IPS-18a (cell line): ENCODE results near the gene CDKAL1.
"Not testable (repeated sequence)": the region's sequence is repeated elsewhere in the genome, so short reads cannot be mapped to it uniquely, and the experiment has no call there.

Experiments used
- H3K27ac ChIP-seq: one replicate; pipeline ENCODE4 v1.5.1; 2013; ENCODE audit warnings: low read length
- H3K27me3 ChIP-seq: one replicate; pipeline ENCODE4 v1.6.1; 2013; ENCODE audit warnings: mild to moderate bottlenecking, low read length; ENCODE audit not compliant: control insufficient read depth, insufficient read depth
- H3K36me3 ChIP-seq: one replicate; pipeline ENCODE4 v1.6.1; 2013; ENCODE audit warnings: low read depth, low read length; ENCODE audit not compliant: control insufficient read depth
- H3K4me1 ChIP-seq: one replicate; pipeline ENCODE4 v1.6.1; 2013; ENCODE audit warnings: low read depth, low read length; ENCODE audit not compliant: control insufficient read depth
- H3K4me3 ChIP-seq: one replicate; pipeline ENCODE4 v1.5.1; 2013; ENCODE audit warnings: low read length
- H3K9ac ChIP-seq: one replicate; pipeline ENCODE4 v1.6.1; 2013; ENCODE audit warnings: mild to moderate bottlenecking, low read length, moderate library complexity
- H3K9me3 ChIP-seq: one replicate; pipeline ENCODE4 v1.6.1; 2013; ENCODE audit warnings: low read depth, low read length; ENCODE audit not compliant: control insufficient read depth

Gene CDKAL1

GRCh38 chr6:20740088-20740487 lies 205.8 kb downstream of the CDKAL1 start:
- H3K27ac ChIP-seq: no peak overlapping the region
- H3K4me1 ChIP-seq: no peaks in the 10 kb centered on the region
- no peak overlapping the region for H3K4me3 ChIP-seq
- H3K9ac ChIP-seq: no peak overlapping the region
- H3K36me3 ChIP-seq: no peaks in the 10 kb centered on the region
- no peaks in the 10 kb centered on the region for H3K27me3 ChIP-seq
- no peaks in the 10 kb centered on the region for H3K9me3 ChIP-seq

GRCh38 chr6:20740727-20741126 lies 206.5 kb downstream of the CDKAL1 start:
- H3K9ac ChIP-seq: no peak overlapping the region
- H3K9me3 ChIP-seq: no peaks in the 10 kb centered on the region
- no peak overlapping the region for H3K4me3 ChIP-seq
- no peak overlapping the region for H3K27ac ChIP-seq
- H3K4me1 ChIP-seq: no peaks in the 10 kb centered on the region
- H3K27me3 ChIP-seq: no peaks in the 10 kb centered on the region
- H3K36me3 ChIP-seq: no peaks in the 10 kb centered on the region

- Histone ChIP-seq H3K4me1 (no peaks in the 10 kb centered on the region), H3K4me3 (no peak overlapping the region), H3K36me3 (no peaks in the 10 kb centered on the region)
Observed at GRCh38 chr6:20741490-20741889, 207.2 kb downstream of the CDKAL1 start.

GRCh38 chr6:20744911-20745557 lies 210.8 kb downstream of the CDKAL1 start:
- no peaks in the 10 kb centered on the region for H3K36me3 ChIP-seq
- H3K9ac ChIP-seq: no peak overlapping the region
- no peak overlapping the region for H3K27ac ChIP-seq
- no peaks in the 10 kb centered on the region for H3K4me1 ChIP-seq
- no peak overlapping the region for H3K4me3 ChIP-seq
- no peaks in the 10 kb centered on the region for H3K9me3 ChIP-seq
- no peaks in the 10 kb centered on the region for H3K27me3 ChIP-seq

More at GRCh38 chr6:20741490-20741889, 207.2 kb downstream of the CDKAL1 start:
- Histone ChIP-seq H3K27me3 (no peaks in the 10 kb centered on the region), H3K9ac (no peak overlapping the region), H3K27ac (no peak overlapping the region), H3K9me3 (no peaks in the 10 kb centered on the region)

- no peaks in the 10 kb centered on the region for H3K9me3 ChIP-seq
- H3K9ac ChIP-seq: no peak overlapping the region
- no peak overlapping the region for H3K4me3 ChIP-seq
- H3K4me1 ChIP-seq: no peaks in the 10 kb centered on the region
- H3K27ac ChIP-seq: no peak overlapping the region
- H3K27me3 ChIP-seq: no peaks in the 10 kb centered on the region
- no peaks in the 10 kb centered on the region for H3K36me3 ChIP-seq
Observed at GRCh38 chr6:20746024-20746423, 211.8 kb downstream of the CDKAL1 start.

- no peaks in the 10 kb centered on the region for H3K36me3 ChIP-seq
- H3K4me1 ChIP-seq: no peaks in the 10 kb centered on the region
- H3K27ac ChIP-seq: no peak overlapping the region
- no peak overlapping the region for H3K9ac ChIP-seq
- H3K4me3 ChIP-seq: no peak overlapping the region
- no peaks in the 10 kb centered on the region for H3K9me3 ChIP-seq
- no peaks in the 10 kb centered on the region for H3K27me3 ChIP-seq
Observed at GRCh38 chr6:20746805-20747558, 212.7 kb downstream of the CDKAL1 start.

- H3K4me1 ChIP-seq: no peaks in the 10 kb centered on the region
- no peaks in the 10 kb centered on the region for H3K9me3 ChIP-seq
- H3K27ac ChIP-seq: no peak overlapping the region
- H3K4me3 ChIP-seq: no peak overlapping the region
- H3K27me3 ChIP-seq: no peaks in the 10 kb centered on the region
- no peaks in the 10 kb centered on the region for H3K36me3 ChIP-seq
- no peak overlapping the region for H3K9ac ChIP-seq
Observed at GRCh38 chr6:20747991-20748390, 213.7 kb downstream of the CDKAL1 start.

- H3K27ac ChIP-seq: no peak overlapping the region
- no peak overlapping the region for H3K9ac ChIP-seq
- no peak overlapping the region for H3K4me3 ChIP-seq
- no peaks in the 10 kb centered on the region for H3K36me3 ChIP-seq
- no peaks in the 10 kb centered on the region for H3K9me3 ChIP-seq
- no peaks in the 10 kb centered on the region for H3K4me1 ChIP-seq
- H3K27me3 ChIP-seq: no peaks in the 10 kb centered on the region
Observed at GRCh38 chr6:20751293-20751935, 217.2 kb downstream of the CDKAL1 start.

DNA sequence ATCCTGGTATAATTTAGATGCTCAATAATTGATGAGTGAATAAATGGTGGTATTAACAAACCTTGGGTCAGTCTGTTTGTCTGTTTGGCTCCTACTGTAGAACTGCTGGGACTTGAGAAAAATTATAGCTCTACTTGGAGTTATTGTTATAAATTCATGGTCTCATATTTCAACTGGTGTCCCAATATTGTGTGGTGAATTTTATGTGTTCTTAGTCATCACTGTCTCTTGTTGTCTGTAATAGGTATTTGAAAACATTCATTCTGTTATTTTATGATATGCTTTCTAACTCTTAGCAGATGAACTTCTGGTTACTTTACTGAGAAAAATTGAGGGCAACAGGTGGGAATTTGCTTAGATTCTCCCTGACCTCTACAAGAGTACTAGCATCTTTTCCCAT lies 221.4 kb downstream of the CDKAL1 start:
- Histone ChIP-seq H3K36me3 (no peaks in the 10 kb centered on the region), H3K9ac (no peak overlapping the region), H3K4me3 (no peak overlapping the region), H3K27ac (no peak overlapping the region), H3K4me1 (no peaks in the 10 kb centered on the region), H3K9me3 (no peaks in the 10 kb centered on the region), H3K27me3 (no peaks in the 10 kb centered on the region)

DNA sequence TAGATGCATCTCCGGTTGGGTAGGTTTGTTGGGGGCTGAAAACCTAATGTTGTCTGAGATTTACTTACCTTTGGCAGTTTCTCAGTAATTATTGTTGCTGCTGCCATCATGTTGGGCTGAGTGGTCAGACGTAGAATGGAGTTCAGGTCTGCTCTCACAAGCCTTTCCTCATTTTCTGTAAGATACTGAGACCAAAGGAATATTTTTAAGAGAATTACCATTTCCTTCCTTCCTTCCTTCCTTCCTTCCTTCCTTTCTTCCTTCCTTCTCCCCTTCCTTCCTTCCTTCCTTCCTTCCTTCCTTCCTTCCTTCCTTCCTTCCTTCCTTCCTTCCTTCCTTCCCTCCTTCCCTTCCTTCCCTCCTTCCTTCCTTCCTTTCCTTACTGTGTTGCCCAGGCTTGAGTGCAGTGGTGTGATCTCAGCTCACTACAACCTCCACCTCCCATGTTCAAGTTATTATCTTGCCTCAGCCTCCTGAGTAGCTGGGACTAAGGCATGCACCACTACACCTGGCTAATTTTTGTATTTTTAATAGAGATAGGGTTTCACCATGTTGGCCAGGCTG lies 222.4 kb downstream of the CDKAL1 start:
- H3K27me3 ChIP-seq, H3K27ac ChIP-seq, H3K9ac ChIP-seq, H3K4me1 ChIP-seq, H3K4me3 ChIP-seq, H3K9me3 ChIP-seq, H3K36me3 ChIP-seq: not testable (repeated sequence)

- Histone ChIP-seq H3K27ac (no peak overlapping the region), H3K27me3 (no peaks in the 10 kb centered on the region), H3K4me1 (no peaks in the 10 kb centered on the region), H3K9me3 (no peaks in the 10 kb centered on the region), H3K9ac (no peak overlapping the region), H3K36me3 (no peaks in the 10 kb centered on the region), H3K4me3 (no peak overlapping the region)
Observed at GRCh38 chr6:20757761-20758160, 223.5 kb downstream of the CDKAL1 start.
